ENCODE measurements around the gene MAP3K3. TPM values are rescaled to one million over a fixed set of nuclear protein-coding genes. Genes with fewer than 3 reads are reported as not detected.
A peak's percentile ranks its signal among the peaks of the same experiment; 100 is the strongest.

MAP3K3 gene
- total RNA-seq, 1 experiment from 2014 or later = 8.7 TPM

DNA sequence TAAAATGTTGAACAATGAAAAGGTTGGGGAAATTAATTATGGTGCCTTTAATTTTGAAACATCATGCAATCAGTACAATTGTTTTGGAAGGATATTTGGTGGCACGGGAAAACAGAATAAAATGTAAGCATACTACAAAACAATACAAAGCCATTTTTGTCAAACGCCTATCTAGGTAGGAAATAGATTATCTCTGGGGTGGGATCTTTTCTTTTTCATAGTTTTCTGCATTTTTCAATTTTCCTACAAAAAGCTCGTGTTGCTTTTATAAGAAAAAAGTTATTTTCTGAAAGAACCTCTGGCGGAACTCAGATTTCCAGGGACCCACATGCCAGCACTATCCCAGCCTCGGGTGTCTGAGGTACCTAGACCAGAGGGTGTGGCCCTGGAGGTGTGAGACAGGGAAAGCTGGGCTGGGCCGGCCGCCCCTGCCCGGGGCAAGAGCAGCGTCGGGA, 961 bp upstream of the MAP3K3 start:
- no peak for DNase-seq (ENCODE audit: extremely low read depth, low read depth)

DNA sequence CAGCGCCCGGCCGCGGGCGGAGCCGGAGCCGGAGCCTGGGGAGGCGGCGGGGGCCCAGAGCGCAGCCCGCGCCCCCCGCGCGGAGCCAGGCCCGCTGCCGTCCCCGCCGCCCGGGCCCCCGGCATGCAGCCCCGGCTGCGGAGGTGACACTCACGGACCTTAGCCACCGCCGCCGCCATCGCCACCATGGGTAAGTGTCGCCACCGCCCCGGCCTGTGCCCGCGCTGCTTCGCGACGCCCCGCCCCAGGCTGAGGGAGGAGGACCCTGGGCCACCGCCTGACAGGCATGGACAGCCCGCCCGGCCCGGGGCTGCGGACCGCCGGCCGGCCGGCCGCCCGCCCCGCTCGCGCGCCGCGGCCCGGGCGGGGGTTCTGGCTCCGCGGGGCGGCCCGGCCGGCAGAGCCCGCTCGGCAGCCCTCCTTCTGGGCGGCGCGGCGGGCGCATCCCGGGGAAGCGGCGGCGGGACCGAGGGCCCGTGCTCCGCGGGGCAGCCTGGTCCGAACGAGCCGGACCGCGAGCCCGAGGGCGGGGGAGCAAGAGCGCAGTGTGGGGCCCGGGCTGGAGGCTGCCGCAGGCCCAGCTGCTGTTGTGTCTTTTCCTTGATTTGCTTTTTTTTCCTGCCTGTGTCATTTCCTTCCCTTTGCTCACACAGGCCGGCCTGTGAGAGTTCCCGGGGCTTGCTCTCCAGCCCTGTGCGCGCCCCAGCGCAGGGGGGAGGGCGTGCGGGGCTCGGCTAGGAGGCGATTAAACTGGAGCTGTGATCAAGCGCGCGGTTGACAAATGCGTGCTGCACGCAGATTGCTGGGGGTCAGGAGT, 565 bp downstream of the MAP3K3 start:
- peak; percentile 45 for DNase-seq (ENCODE audit: extremely low read depth, low read depth)

DNA sequence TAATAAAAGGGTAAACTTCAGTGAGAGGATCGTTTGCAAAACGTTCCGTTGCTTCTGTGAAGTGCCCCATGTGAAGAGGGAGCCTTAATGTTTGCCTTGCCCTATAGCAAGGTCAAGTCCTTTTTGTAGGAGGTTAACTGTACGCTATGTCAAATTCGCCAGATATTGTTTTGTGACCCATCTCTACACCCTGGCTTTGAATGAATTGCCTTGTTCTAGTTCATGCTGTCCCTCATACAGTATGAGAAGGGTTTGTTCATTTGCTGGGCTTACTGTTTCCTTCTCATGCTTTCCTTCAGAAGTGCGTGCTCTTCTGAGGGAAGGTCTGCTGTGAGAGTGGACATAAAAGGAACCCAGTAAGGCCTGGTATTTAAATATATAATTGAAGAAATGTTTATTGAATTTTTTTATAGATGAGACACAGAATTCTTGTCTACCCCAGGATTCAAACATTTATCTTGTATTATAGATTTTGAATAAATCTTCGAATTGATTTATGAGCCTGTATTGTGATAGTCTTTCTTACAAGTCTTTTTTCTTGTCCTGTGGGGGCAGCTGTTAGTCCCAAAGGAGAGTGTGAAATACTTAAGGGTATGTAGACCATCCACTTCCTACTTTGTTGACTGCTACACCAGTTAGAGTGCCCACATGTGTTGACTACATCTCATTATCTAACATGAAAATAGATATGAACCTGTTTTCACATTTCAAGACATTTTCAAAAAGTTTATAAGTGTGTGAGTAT, 1.7 kb downstream of the MAP3K3 start:
- no peak for DNase-seq (ENCODE audit: extremely low read depth, low read depth)

DNA sequence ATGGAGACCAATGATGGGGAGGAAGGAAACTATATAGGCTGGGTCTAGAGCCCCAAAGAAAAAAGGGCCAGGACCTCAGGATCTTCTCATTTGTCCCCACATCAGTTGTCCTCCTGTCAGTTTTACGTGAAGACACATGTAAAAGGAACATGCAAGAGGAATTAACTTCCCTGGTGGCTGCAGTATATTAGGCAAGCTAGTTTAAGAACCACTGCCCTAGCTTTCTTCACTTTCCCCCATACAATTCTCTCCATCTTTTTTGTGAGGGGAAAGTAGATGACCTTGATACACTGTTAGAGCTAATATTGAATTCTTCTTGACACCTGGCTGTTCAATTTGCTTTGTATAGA, 2.3 kb downstream of the MAP3K3 start:
- DNase-seq (ENCODE audit: extremely low read depth, low read depth) = no peak

DNA sequence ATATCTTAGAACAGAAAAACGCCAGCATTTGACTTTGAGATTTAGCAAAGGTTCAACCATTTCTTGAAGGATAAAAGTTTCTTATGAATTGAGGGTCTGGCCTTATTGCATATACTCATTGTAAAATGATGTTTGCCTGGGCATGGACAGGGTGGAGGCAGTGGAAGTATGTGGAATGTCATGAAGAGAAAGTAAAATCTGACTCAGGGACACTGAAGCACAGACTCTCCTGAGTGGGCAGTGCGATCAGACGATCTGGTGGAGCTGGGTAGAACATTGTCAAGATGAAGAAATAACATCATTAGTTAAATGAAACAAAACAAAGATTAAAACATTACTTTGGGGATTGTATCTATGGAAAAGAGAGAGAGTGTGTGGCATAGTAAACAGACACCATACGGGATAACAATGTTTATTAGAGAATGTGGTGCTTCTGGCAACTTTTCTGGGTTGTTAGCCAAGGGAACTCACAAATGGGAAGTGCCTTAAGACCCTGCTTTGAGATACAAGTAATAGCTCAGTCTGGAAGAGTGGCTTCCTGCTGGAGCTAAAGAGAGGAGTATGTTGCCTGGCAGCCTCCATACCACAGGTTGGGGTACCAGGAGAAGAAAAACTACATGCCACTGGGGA, 4.4 kb downstream of the MAP3K3 start:
- no peak for DNase-seq (ENCODE audit: extremely low read depth, low read depth)

DNA sequence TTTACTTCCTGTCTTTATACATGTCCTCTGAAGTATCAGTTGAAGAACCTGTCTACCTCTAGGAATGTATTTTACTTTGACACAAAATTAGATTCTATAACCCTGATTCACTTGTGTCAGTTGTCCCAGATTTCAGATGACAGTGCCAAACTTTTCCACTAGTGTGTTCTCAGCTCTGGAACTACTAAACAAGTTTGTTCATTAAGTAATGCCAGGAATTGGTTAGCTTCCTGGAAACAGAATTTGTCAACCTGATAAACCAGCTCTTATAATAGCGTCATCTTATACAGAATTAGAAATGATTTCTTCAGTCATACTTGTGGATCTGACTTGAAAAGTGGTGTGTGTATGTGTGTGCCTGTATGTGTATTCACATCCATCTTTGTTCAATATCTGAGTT, 7.4 kb downstream of the MAP3K3 start:
- DNase-seq (ENCODE audit: extremely low read depth, low read depth) = no peak

DNA sequence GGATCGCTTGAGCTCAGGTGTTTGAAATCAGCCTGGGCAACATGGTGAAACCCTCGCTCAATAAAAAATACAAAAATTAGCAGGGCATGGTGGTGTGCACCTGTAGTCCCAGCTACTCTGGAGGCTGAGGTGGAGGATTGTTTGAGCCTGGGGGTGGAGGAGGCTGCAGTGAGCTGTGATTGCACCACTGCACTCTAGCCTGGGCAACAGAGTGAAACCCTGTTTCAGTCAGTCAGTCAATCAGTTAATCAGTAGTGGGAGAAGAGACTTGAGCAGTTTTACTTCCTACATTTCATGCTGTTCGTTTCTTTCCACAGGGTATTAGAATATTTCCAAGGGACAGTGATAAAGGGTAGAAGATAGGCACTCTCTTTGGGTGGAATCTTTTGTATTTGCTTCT, 8.8 kb downstream of the MAP3K3 start:
- no peak for DNase-seq (ENCODE audit: extremely low read depth, low read depth)

DNA sequence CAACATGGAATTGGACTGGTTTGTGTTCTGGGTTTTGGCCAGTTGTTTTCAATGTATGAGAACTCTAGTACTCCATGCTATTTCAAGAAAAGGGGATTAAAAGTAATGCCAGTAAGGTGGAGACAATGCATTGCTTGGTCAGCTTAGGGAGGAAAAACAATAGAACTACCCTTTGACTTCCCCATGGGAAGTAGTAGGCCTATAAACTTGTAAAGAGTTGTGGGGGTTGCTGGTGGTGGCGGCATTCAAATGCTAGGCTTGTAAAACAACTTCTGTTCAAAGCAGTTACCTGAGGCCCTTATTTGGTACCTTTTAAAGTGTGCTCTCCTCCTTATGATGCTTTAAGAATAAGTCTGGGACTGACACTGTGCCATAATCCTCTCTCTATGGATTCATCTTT, 9.4 kb downstream of the MAP3K3 start:
- no peak for DNase-seq (ENCODE audit: extremely low read depth, low read depth)

DNA sequence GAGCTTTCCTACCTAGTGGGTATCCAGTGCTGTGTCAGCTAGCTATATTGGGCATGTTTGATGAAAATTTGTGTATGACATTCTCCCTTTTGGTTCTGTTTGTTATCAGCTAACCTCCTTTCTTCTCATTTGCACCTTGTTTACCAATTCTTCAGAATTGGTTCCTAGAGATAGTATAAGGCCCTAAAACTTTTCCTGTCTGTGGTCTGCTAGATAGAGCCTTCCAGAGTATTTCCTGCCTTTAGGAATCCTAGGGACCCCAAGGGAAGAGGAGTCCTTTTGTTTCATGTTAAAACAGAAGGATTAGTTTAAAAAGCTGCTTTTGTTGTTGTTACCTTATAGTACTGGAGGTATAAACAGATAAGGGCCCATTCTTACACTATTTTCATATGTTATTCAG, 11.5 kb downstream of the MAP3K3 start:
- no peak for DNase-seq (ENCODE audit: extremely low read depth, low read depth)

DNA sequence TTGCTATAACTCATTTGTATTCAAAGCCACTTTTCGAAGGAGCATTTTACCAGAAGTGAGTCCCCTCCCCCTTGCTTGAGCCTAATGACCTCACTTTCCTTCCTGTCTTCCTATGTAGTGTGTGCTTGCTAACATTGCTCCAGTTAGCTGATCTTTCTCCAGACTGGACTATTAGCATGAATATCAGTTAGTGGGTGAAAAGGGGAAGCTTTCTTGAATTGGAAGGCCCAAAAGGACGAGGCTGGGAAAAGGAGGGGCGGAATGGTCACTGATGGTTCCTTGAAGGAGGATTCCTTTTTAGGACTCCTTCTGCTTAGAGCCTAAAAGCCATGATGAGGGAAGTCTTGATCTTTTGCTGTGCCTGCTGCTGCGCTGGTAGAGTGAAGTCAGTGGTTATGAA, 11.9 kb downstream of the MAP3K3 start:
- DNase-seq (ENCODE audit: extremely low read depth, low read depth) = no peak

DNA sequence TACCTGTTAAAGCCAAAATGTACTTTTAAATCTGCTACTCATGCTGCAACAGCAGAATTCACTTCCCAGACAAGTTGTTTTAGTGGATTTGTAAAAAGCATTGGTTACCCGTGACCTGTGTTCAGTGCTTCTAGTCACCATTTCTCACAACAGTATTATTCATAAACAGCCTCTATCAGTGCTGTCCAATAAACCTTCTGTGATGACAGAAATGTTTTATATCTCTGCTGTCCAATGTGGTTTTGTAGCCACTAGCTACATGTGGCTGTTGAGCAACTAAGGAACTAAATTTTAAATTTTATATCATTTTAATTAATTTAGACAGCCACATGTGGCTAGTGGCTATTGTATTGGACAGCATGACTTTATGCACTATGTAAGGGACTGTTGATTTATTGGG, 12.6 kb downstream of the MAP3K3 start:
- DNase-seq (ENCODE audit: extremely low read depth, low read depth) = no peak

DNA sequence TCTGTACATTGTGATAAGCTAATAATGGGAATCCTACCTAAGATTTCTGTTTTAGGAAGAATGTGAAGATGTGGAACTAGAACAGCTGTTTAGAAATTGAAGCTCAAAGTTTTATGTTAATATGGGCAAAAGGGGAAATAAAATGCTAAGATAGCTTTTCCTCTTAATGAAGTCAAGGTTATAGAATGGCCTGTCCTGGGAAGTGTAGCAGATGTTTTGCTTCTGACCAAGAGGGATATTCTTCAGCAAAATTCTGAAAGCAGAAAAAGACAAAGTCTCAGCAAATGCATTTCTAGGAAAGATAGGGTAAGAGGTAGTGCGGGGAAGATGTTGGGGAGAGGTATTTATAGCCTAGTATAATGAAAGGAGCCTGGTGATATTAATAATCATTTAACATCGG, 13.1 kb downstream of the MAP3K3 start:
- no peak for DNase-seq (ENCODE audit: extremely low read depth, low read depth)

DNA sequence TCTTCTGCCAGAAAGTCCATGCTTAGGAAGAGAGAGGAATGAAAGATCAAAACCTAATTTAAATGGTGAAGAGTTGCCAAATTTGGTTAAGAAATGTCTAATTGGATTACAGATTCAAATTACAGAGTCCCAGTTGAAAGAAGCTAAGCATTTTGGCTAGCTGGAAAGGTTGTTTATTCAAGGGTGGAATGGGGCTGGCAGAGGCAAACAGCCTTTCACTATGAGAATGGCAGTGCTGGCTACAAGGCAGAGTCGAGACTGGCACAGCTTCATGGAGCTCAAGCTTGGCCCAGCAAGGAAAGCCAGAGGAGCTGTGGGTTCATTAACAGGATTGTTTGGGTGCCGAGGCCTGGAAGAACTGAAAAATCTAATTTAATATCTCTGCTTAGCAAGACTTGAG, 13.6 kb downstream of the MAP3K3 start:
- DNase-seq (ENCODE audit: extremely low read depth, low read depth) = no peak

DNA sequence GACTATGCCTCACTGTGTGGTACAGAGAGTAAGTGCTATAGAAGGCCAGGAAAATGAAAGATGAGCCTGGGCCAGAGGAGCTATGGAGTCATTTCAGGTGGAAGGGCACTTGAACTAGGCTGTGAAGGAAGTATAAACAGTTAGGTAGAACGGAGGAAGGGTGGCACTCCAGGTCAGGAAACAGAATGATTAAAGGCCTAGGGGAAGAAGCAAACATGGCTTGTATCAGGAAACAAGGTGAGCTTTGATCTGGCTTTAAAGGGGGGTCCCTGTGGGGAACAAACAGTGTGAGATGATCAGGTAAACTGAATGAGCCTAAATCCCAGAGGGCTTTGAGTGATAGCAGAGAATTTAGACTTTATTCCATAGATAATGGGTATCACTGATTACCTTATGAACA, 16.9 kb downstream of the MAP3K3 start:
- DNase-seq (ENCODE audit: extremely low read depth, low read depth) = no peak

DNA sequence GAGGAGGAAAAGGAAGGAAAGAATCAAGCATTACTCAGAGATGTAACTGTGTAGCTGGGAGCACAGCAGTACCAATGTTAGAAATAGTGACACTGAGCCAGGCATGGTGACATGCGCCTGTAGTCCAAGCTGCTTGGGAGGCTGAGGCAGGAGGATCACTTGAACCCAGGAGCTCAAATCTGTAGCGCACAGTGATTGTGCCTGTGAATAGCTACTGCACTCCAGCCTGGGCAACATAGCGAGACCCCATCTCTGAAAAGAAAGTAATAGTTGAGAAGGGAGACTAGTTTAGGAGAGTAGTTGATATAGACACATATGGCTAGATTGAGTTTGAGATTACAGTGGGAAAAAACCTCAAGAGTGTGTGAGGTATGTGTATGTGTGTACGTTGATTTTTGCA, 17.8 kb downstream of the MAP3K3 start:
- no peak for DNase-seq (ENCODE audit: extremely low read depth, low read depth)

DNA sequence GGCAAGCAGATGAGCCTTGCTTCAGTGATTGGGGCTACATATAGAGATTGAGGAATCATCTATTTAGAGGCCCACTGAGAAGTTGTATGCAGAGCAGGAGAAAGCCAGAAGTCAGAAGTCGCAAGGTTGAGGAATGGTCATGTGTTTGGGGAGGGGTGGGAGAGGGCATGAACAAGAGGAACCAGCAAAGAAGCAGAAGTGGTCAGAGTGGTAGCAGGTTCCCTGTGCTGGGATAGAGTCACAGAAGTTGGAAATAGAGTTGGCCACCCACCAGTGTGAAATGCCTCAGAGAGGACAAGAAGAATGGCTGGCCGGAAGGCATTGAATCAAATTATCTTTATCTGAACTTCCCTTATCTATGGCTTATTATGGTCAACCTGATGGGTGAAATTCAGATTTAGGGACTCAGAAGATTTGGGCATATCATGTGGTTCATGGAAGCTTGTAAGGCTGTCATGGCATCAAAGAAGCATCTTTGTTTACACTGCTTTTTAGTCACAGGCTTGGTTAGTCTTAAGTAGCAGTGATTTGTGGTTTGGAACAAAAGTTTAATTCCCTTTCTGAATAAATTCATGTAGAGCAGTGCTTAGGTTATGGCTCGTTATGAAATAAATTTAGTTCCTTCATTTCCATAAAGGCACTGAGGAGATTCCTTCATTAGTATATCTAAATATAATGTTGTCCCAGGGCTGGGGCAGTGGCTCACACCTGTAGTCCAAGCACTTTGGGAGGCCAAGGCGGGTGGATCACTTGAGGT, 19.7 kb downstream of the MAP3K3 start:
- no peak for DNase-seq (ENCODE audit: extremely low read depth, low read depth)

DNA sequence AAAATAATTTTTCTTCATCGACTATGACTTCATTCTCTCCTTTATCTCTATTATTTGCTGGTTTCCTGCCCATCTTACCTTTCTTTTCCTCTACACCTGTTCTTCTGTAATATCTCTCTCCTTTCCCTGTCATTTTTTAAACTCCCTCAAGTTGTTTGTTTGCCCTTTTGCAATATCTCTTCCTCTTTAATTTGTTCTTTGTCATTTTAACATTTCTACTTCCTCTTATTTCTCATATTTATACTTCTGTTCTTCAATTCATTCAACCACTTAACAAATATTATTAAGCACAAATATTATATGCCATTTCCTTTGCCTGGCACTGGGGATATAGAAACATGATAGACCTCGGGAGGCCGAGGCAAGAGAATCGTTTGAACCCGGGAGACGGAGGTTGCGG, 22.6 kb downstream of the MAP3K3 start:
- DNase-seq (ENCODE audit: extremely low read depth, low read depth) = no peak

DNA sequence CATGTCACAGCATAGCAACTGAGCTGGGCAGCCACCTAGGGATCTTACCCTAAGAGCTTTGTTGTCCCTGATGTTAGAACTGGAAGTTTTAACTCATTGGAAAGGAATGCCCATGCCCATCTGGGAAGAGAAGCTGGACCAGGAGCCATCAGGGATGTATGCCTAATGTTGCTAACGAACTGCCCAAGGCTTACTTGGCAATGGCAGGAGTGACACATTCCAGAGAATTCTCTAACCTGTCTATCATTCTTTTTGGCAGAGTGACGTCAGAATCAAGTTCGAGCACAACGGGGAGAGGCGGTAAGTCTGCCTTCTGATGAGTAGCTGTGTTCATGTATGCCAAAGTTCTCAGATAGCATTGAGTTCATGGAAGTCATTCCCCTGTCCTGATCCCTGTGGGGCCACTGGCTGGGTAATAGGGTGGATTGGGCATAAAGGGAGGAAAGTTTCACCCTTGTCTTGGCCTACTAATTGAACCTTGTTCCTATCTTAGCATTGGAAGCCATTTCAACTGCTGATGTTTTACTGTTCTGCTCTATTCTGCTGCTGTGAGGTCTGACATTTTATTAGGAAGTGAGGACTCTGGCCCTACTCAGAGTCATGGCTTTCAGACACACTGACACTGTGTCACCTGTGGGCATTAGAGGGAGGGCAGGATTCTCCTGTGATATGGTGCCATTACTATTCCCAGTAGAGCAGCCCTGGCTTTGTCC, 23.7 kb downstream of the MAP3K3 start:
- DNase-seq (ENCODE audit: extremely low read depth, low read depth) = no peak

DNA sequence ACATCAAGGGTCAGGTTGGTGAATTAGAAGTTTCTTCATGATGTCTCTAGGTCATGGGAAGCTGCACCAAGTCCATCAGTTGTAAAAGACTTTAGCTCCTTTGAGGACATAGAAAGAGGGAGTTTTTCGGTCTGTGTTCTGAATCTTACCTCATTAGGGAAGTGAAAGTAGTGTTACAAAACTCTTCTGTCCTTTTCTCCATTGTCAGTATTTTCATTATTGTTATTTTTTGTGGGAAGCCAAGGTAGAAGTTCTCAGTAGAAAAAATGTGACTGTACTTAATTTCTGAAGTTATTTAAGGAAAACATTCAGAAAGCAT, 24.2 kb downstream of the MAP3K3 start:
- no peak for DNase-seq (ENCODE audit: extremely low read depth, low read depth)

DNA sequence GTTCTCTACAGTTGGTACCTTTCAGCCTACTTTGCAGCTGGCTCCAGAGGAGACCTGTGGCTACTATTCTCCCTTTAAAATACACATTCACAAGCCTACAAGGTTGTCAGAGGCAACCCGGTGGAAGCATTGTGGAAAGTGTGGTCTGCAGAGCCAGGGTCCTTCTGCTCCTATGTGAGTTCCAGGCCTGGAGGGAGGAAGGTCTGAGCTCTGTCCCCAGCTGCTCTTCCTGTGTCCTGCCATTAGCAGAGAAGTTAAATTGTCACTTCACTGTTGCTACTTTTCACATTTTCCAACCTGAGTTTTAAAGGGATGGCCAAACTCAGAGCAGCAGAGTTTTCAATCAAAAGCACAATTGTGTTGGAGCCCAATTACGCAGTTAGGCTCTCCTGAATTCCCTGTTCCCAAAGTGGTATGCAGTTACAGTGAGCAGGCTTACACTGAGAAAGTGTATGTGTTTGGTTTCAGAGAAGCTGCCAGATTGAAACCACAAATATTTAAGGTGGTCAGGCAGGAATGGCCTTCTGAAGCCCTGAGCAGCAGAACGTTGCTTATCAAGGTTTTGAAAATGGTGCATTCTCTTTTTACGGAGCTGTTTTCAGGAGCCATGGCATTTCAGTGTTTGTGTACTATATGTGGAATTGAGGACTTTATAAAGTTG, 25.0 kb downstream of the MAP3K3 start:
- no peak for DNase-seq (ENCODE audit: extremely low read depth, low read depth)

Data from NCI-H460 (cell line).